SU-DHL-6 (cell line): Measurements from ENCODE around the gene RORC.
"Not testable (repeated sequence)": the region's sequence is repeated elsewhere in the genome, so short reads cannot be mapped to it uniquely, and the experiment has no call there.

Source experiments
- H2AFZ ChIP-seq: fragments of 200-600 bp; sonication (generic); 2 replicates; pipeline ENCODE4 v1.6.1; 2014; ENCODE audit warnings: low read depth, mild to moderate bottlenecking, moderate library complexity, mixed read lengths, antibody characterized with exemption, low read length; ENCODE audit not compliant: severe bottlenecking
- H3F3A ChIP-seq: fragments of 200-600 bp; shearing (Covaris generic); 2 replicates; pipeline ENCODE4 v1.6.0; 2016; ENCODE audit warnings: antibody characterized with exemption, mild to moderate bottlenecking; ENCODE audit not compliant: insufficient read depth
- H3K27ac ChIP-seq: fragments of 200-600 bp; sonication (generic); 2 replicates; pipeline ENCODE4 v1.5.1; 2016; ENCODE audit warnings: low read depth, mild to moderate bottlenecking, low read length, moderate library complexity, mixed read lengths
- H3K27me3 ChIP-seq: fragments of 200-600 bp; sonication (generic), shearing (Covaris generic); 2 replicates; pipeline ENCODE4 v1.6.0; 2014; ENCODE audit warnings: mild to moderate bottlenecking, low read length
- H3K36me3 ChIP-seq: fragments of 200-600 bp; sonication (generic); 2 replicates; pipeline ENCODE4 v1.6.1; 2014; ENCODE audit warnings: mild to moderate bottlenecking, low read length, mixed read lengths
- H3K4me2 ChIP-seq: fragments of 300-600, 200-600 bp; shearing (Covaris generic), sonication (generic); 2 replicates; pipeline ENCODE4 v1.6.0; 2014; ENCODE audit warnings: low read length, low read depth, mild to moderate bottlenecking; ENCODE audit not compliant: poor library complexity, severe bottlenecking
- H3K4me3 ChIP-seq: fragments of 200-600 bp; sonication (generic); 2 replicates; pipeline ENCODE4 v1.5.1; 2014; ENCODE audit warnings: antibody characterized with exemption, low read length, mild to moderate bottlenecking, mixed read lengths; ENCODE audit not compliant: insufficient read depth, poor library complexity, severe bottlenecking
- H3K79me2 ChIP-seq: fragments of 200-600 bp; sonication (generic); 2 replicates; pipeline ENCODE4 v1.6.1; 2014; ENCODE audit warnings: mild to moderate bottlenecking, low read length, moderate library complexity; ENCODE audit not compliant: insufficient read depth
- H3K9ac ChIP-seq: fragments of 200-600 bp; sonication (generic); 2 replicates; pipeline ENCODE4 v1.7.0; 2014; ENCODE audit warnings: mild to moderate bottlenecking, low read length
- H3K9me2 ChIP-seq: fragments of 200-600 bp; sonication (generic); replicated peaks from 2 replicates; pipeline ENCODE4 v1.6.1; 2014; ENCODE audit warnings: low read length; ENCODE audit not compliant: insufficient read depth
- H3K9me3 ChIP-seq: fragments of 200-600 bp; sonication (generic); 2 replicates; pipeline ENCODE4 v1.6.1; 2014; ENCODE audit warnings: low read length, mixed read lengths; ENCODE audit not compliant: insufficient read depth
- H4K20me1 ChIP-seq: fragments of 200-600 bp; sonication (generic); 2 replicates; pipeline ENCODE4 v1.6.1; 2014; ENCODE audit warnings: low read depth, mild to moderate bottlenecking, antibody characterized with exemption, low read length, moderate library complexity, mixed read lengths
- EZH2phosphoT487 ChIP-seq: fragments of 200-600 bp; sonication (generic), shearing (Covaris generic); conservative IDR thresholded peaks from 2 replicates; pipeline ENCODE4 v1.6.1; 2018; ENCODE audit warnings: mild to moderate bottlenecking, antibody characterized with exemption, low read length, moderate library complexity, mixed read lengths
- TF ChIP-seq, protein P1 (sequence below): fragments of 200-600 bp; sonication (generic); IDR thresholded peaks from one replicate; pipeline ENCODE4 v1.5.1; 2017; ENCODE audit warnings: antibody characterized with exemption, mild to moderate bottlenecking, low read length, moderate library complexity; ENCODE audit not compliant: insufficient read depth, poor library complexity, severe bottlenecking

The RORC gene

GRCh38 chr1:151775894-151776664, 55.5 kb downstream of the RORC start:
- H2AFZ ChIP-seq: no peak overlapping the region
- H3K36me3 ChIP-seq: no peaks in the 10 kb centered on the region
- no peaks in the 10 kb centered on the region for H3F3A ChIP-seq
- H3K9me3 ChIP-seq: no peaks in the 10 kb centered on the region
- no peak overlapping the region for H3K4me2 ChIP-seq
- H4K20me1 ChIP-seq: no peaks in the 10 kb centered on the region
- no peak for TF ChIP-seq EZH2phosphoT487
- TF ChIP-seq, protein P1, sequence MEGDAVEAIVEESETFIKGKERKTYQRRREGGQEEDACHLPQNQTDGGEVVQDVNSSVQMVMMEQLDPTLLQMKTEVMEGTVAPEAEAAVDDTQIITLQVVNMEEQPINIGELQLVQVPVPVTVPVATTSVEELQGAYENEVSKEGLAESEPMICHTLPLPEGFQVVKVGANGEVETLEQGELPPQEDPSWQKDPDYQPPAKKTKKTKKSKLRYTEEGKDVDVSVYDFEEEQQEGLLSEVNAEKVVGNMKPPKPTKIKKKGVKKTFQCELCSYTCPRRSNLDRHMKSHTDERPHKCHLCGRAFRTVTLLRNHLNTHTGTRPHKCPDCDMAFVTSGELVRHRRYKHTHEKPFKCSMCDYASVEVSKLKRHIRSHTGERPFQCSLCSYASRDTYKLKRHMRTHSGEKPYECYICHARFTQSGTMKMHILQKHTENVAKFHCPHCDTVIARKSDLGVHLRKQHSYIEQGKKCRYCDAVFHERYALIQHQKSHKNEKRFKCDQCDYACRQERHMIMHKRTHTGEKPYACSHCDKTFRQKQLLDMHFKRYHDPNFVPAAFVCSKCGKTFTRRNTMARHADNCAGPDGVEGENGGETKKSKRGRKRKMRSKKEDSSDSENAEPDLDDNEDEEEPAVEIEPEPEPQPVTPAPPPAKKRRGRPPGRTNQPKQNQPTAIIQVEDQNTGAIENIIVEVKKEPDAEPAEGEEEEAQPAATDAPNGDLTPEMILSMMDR: no peak
- no peaks in the 10 kb centered on the region for H3K9me2 ChIP-seq
- H3K9ac ChIP-seq: no peak overlapping the region
- H3K79me2 ChIP-seq: no peaks in the 10 kb centered on the region
- no peak overlapping the region for H3K27ac ChIP-seq
- H3K4me3 ChIP-seq: no peak overlapping the region
- no peaks in the 10 kb centered on the region for H3K27me3 ChIP-seq

DNA sequence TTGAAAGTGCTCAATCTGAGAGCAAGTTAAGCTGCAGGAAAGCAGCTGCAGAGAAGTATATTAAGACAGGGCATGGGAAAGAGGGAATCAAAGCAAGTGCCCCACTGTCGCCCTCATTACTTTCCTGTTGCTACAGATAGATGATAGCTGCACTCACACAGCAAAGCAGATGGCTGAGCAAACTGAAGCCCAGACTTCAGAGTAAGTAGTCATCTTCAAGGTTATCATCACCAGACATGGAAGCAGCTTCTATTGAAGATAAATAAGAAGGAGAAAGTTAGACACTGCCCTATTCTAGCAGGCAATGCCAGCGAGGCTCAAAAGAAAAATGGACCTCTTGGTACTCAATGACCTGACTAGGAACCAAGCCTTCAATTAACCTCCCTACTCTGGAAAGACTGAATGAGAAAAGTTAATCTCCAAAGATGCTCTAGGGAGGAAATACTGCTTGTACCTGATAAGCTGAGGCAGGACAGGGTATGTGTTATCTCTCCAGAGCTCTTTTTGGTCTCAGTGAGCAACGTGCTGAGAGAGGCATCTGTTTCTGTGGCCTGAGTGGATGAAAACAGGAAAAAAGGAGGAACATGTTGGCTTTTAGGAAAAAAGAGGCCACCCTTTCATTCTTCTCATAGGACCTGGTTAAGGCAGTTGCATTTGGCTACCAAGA, 57.2 kb downstream of the RORC start:
- Histone ChIP-seq H3K79me2 (no peaks in the 10 kb centered on the region), H3K9ac (no peak overlapping the region), H4K20me1 (no peaks in the 10 kb centered on the region), H3K27me3 (no peaks in the 10 kb centered on the region), H3K36me3 (no peaks in the 10 kb centered on the region), H3K27ac (no peak overlapping the region), H3F3A (no peaks in the 10 kb centered on the region), H3K9me2 (no peaks in the 10 kb centered on the region), H2AFZ (no peak overlapping the region), H3K4me2 (no peak overlapping the region), H3K9me3 (no peaks in the 10 kb centered on the region), H3K4me3 (no peak overlapping the region)
- TF ChIP-seq, protein P1: no peak
- no peak for TF ChIP-seq EZH2phosphoT487

GRCh38 chr1:151773702-151774101, 57.9 kb downstream of the RORC start:
- no peaks in the 10 kb centered on the region for H3K27me3 ChIP-seq
- no peaks in the 10 kb centered on the region for H3K36me3 ChIP-seq
- TF ChIP-seq EZH2phosphoT487: no peak
- TF ChIP-seq, protein P1: no peak
- no peaks in the 10 kb centered on the region for H3K9me3 ChIP-seq
- no peaks in the 10 kb centered on the region for H3K9me2 ChIP-seq
- H3F3A ChIP-seq: no peaks in the 10 kb centered on the region
- H3K79me2 ChIP-seq: no peaks in the 10 kb centered on the region
- no peaks in the 10 kb centered on the region for H4K20me1 ChIP-seq
- no peak overlapping the region for H3K27ac ChIP-seq
- H3K9ac ChIP-seq: no peak overlapping the region
- H3K4me2 ChIP-seq: no peak overlapping the region
- H3K4me3 ChIP-seq: no peak overlapping the region
- H2AFZ ChIP-seq: no peak overlapping the region

DNA sequence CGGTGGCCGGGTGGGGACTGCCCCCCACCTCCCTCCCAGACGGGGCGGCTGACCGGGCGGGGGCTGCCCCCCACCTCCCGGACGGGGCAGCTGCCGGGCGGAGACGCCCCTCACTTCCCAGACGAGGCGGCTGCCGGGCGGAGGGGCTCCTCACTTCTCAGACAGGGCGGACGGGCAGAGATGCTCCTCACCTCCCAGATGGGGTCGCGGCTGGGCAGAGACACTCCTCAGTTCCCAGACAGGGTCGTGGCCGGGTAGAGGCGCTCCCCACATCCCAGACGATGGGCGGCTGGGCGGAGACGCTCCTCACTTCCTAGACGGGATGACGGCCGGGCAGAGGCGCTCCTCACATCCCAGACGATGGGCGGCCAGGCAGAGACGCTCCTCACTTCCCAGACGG, 62.3 kb downstream of the RORC start:
- not testable (repeated sequence) for H3K27ac ChIP-seq, H3K79me2 ChIP-seq, H3F3A ChIP-seq, H3K9me2 ChIP-seq, H4K20me1 ChIP-seq, H3K9me3 ChIP-seq, H3K4me2 ChIP-seq, H3K36me3 ChIP-seq, H3K9ac ChIP-seq, H2AFZ ChIP-seq, H3K4me3 ChIP-seq, H3K27me3 ChIP-seq

GRCh38 chr1:151768351-151769066, 63.1 kb downstream of the RORC start:
- not testable (repeated sequence) for H4K20me1 ChIP-seq, H3K27me3 ChIP-seq, H3K4me2 ChIP-seq, H3K4me3 ChIP-seq, H3K36me3 ChIP-seq, H3F3A ChIP-seq, H2AFZ ChIP-seq, H3K27ac ChIP-seq, H3K9me3 ChIP-seq, H3K79me2 ChIP-seq, H3K9ac ChIP-seq, H3K9me2 ChIP-seq
